Mesendoderm (in vitro differentiated cells): ENCODE data around the gene EPG5.

Experiments used
- DNase-seq: peaks from one replicate; pipeline ENCODE4 v3.0.0; 2013
- H2AK5ac ChIP-seq: 2 replicates; pipeline ENCODE4 v1.6.1; 2013; ENCODE audit warnings: low read length, inconsistent platforms
- H2BK120ac ChIP-seq: 2 replicates; pipeline ENCODE4 v1.6.1; 2013; ENCODE audit warnings: low read depth, mild to moderate bottlenecking, low read length, moderate library complexity, mixed read lengths
- H2BK15ac ChIP-seq: replicated peaks from 2 replicates; pipeline ENCODE4 v1.6.1; 2013; ENCODE audit warnings: low read depth, mild to moderate bottlenecking, moderate library complexity
- H2BK5ac ChIP-seq: 2 replicates; pipeline ENCODE4 v1.6.1; 2013; ENCODE audit warnings: low read length, inconsistent platforms
- H3K18ac ChIP-seq: 2 replicates; pipeline ENCODE4 v1.6.1; 2013; ENCODE audit warnings: mild to moderate bottlenecking, low read length, mixed read lengths
- H3K23ac ChIP-seq: one replicate; pipeline ENCODE4 v1.6.1; 2013; ENCODE audit warnings: low read length
- H3K27ac ChIP-seq: 2 replicates; pipeline ENCODE4 v1.5.1; 2013; ENCODE audit warnings: low read depth, mild to moderate bottlenecking, inconsistent platforms, low read length, moderate library complexity
- H3K27me3 ChIP-seq: 2 replicates; pipeline ENCODE4 v1.6.1; 2013; ENCODE audit warnings: low read length, control low read depth, mild to moderate bottlenecking, inconsistent platforms; ENCODE audit not compliant: insufficient read depth, poor library complexity
- H3K36me3 ChIP-seq: 2 replicates; pipeline ENCODE4 v1.6.1; 2013; ENCODE audit warnings: low read length, inconsistent platforms; ENCODE audit not compliant: control insufficient read depth, insufficient read depth
- H3K4ac ChIP-seq: one replicate; pipeline ENCODE4 v1.6.1; 2013; ENCODE audit warnings: low read depth, mild to moderate bottlenecking, low read length, moderate library complexity
- H3K4me1 ChIP-seq: 2 replicates; pipeline ENCODE4 v1.6.1; 2013; ENCODE audit warnings: low read depth, low read length, inconsistent platforms; ENCODE audit not compliant: control insufficient read depth
- H3K4me2 ChIP-seq: 2 replicates; pipeline ENCODE4 v1.6.1; 2013; ENCODE audit warnings: low read length
- H3K4me3 ChIP-seq: 2 replicates; pipeline ENCODE4 v1.5.1; 2013; ENCODE audit warnings: mild to moderate bottlenecking, low read length
- H3K56ac ChIP-seq: one replicate; pipeline ENCODE4 v1.6.1; 2013; ENCODE audit warnings: low read length
- H3K79me1 ChIP-seq: 2 replicates; pipeline ENCODE4 v1.6.1; 2013; ENCODE audit warnings: low read length, inconsistent platforms
- H3K79me2 ChIP-seq: 2 replicates; pipeline ENCODE4 v1.6.1; 2013; ENCODE audit warnings: mild to moderate bottlenecking, low read length; ENCODE audit not compliant: control insufficient read depth, insufficient read depth
- H3K9ac ChIP-seq: 2 replicates; pipeline ENCODE4 v1.6.1; 2013; ENCODE audit warnings: low read length, inconsistent platforms
- H4K5ac ChIP-seq: one replicate; pipeline ENCODE4 v1.6.1; 2013; ENCODE audit warnings: low read length
- H4K8ac ChIP-seq: one replicate; pipeline ENCODE4 v1.6.1; 2013; ENCODE audit warnings: low read depth, mild to moderate bottlenecking, control low read depth, low read length, moderate library complexity
- WGBS: extraction: QIAGEN DNeasy Blood & Tissue Kit; methylation state at CpG from one replicate; pipeline ENCODE4 v1.1.7; 2013; ENCODE audit warnings: low lambda C conversion rate, missing lambda C conversion rate; ENCODE audit not compliant: insufficient coverage; ENCODE audit errors: extremely low coverage; 5-methylcytosine and 5-hydroxymethylcytosine counted together

The EPG5 gene

DNA sequence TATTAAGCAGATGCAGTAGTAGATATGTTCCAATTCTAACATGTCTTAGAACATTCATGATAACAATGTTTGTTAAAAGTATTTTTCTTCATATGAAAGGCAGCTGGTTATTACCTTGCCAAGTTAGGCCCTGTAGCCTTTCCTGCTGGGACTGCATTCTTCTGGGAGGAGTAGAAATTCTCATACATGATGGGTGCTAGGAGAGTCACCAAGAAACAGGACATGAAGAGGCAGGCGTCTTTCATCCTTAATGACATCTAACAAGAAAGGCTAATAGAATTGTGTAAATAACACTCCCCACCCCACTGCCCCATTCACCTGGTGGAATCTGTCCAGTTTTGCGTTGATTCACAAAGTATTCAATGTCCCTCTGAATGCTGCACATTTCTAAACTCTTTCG is 24.7 kb upstream of the EPG5 start:
- no peak overlapping the region for H3K4me3 ChIP-seq
- no peaks in the 10 kb centered on the region for H3K79me1 ChIP-seq
- no peak overlapping the region for H2AK5ac ChIP-seq
- no CpG with 5 or more reads among the region's 3 CpGs for WGBS
- H3K23ac ChIP-seq: no peak overlapping the region
- no peaks in the 10 kb centered on the region for H3K4me1 ChIP-seq
- H2BK15ac ChIP-seq: no peak overlapping the region
- no peak overlapping the region for H3K27ac ChIP-seq
- DNase-seq: no peak
- no peak overlapping the region for H3K4ac ChIP-seq
- no peak overlapping the region for H2BK120ac ChIP-seq
- H3K56ac ChIP-seq: no peak overlapping the region
- H4K8ac ChIP-seq: no peak overlapping the region
- H4K5ac ChIP-seq: no peak overlapping the region
- no peak overlapping the region for H3K18ac ChIP-seq
- no peak overlapping the region for H3K4me2 ChIP-seq
- H3K9ac ChIP-seq: no peak overlapping the region
- no peaks in the 10 kb centered on the region for H3K36me3 ChIP-seq
- no peaks in the 10 kb centered on the region for H3K79me2 ChIP-seq
- H3K27me3 ChIP-seq: no peaks in the 10 kb centered on the region
- H2BK5ac ChIP-seq: no peak overlapping the region

DNA sequence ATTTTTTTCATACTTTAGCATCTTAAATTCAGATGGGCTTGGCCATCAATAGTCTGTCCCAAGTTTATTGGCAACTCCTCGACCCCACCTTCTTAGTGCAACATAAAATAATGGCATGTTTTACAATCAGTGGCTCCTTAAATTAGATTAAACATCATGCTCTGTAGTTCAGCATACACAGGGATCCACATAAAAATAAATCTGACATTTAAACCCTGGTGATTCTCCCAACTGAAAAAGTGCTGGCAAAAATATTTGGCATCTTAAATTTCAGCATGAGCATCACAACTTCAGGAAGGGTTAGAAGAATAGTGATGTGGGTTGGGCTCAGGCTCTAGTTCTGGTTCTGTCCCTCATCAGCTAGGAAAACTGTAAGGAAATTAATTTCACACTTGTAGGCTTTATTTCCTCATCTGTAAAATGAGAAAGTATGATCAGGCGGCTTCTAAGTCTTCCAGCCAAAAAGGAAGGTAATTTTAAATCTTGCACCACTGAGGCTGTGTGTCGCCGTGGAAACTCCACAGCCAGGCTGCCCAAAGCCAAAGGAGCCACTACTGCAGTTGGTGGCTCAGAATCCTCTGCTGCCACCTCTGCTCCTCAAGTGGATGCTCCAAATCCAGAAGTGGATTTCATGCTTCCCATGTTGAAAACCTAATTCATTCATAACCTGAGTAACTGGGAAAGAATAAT is 17.6 kb upstream of the EPG5 start:
- H3K4me2 ChIP-seq: no peak overlapping the region
- no peak overlapping the region for H3K9ac ChIP-seq
- WGBS: no CpG with 5 or more reads among the region's 4 CpGs
- H3K4ac ChIP-seq: no peak overlapping the region
- H4K8ac ChIP-seq: no peak overlapping the region
- H3K4me1 ChIP-seq: no peaks in the 10 kb centered on the region
- H3K18ac ChIP-seq: no peak overlapping the region
- H3K56ac ChIP-seq: no peak overlapping the region
- no peak overlapping the region for H3K27ac ChIP-seq
- no peak overlapping the region for H3K23ac ChIP-seq
- H3K36me3 ChIP-seq: no peaks in the 10 kb centered on the region
- no peak overlapping the region for H2BK15ac ChIP-seq
- H2AK5ac ChIP-seq: no peak overlapping the region
- no peak overlapping the region for H3K4me3 ChIP-seq
- no peak for DNase-seq
- H4K5ac ChIP-seq: no peak overlapping the region
- H3K27me3 ChIP-seq: no peaks in the 10 kb centered on the region
- no peaks in the 10 kb centered on the region for H3K79me1 ChIP-seq
- no peak overlapping the region for H2BK5ac ChIP-seq
- no peak overlapping the region for H2BK120ac ChIP-seq
- H3K79me2 ChIP-seq: no peaks in the 10 kb centered on the region

DNA sequence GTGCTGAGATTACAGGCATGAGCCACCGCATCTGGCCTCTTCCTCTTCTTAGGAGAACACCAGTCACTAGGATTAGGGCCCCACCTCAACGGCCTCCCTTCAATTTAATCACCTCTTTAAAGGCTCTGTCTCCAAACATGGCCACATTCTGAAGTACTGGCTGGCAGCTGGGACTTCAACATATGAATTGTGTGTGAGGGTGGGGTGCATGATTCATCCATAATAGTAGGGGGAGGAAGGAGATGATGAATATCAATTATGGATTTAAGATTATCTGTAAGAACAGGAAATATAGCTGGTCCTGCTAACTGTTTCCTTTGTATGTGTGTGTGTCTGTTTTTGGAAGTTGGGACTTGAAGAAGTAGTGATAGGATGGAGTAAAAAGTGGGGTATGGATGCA is 14.7 kb upstream of the EPG5 start:
- no peak overlapping the region for H3K27ac ChIP-seq
- H3K9ac ChIP-seq: no peak overlapping the region
- no peak overlapping the region for H3K18ac ChIP-seq
- H3K4me1 ChIP-seq: no peaks in the 10 kb centered on the region
- no peak overlapping the region for H3K4me2 ChIP-seq
- no peaks in the 10 kb centered on the region for H3K27me3 ChIP-seq
- H3K79me1 ChIP-seq: no peaks in the 10 kb centered on the region
- WGBS: no CpG with 5 or more reads among the region's 2 CpGs
- H2BK5ac ChIP-seq: no peak overlapping the region
- no peak overlapping the region for H2AK5ac ChIP-seq
- no peak overlapping the region for H3K4ac ChIP-seq
- H4K8ac ChIP-seq: no peak overlapping the region
- H2BK120ac ChIP-seq: no peak overlapping the region
- H2BK15ac ChIP-seq: no peak overlapping the region
- H3K23ac ChIP-seq: no peak overlapping the region
- no peaks in the 10 kb centered on the region for H3K79me2 ChIP-seq
- no peak for DNase-seq
- H4K5ac ChIP-seq: no peak overlapping the region
- no peak overlapping the region for H3K56ac ChIP-seq
- no peaks in the 10 kb centered on the region for H3K36me3 ChIP-seq
- H3K4me3 ChIP-seq: no peak overlapping the region

DNA sequence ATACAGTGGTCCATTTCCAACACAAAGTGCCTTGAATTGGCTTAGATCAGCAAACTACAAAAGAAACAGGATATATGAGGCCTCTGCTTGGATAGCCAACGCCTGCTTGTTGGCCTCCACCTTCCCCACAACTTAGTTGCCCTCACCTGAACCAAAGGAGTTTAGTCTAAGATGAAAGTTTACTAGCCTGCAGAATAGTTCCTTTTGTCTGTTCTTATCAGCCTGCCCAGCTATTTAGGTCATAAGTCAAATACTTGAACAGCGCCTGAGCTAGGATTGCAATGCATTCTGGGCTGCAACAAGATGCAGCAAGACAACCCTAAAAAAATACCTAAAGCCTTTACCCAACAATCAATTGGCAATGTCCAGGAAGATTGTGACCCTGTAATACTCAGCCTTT is 13.1 kb upstream of the EPG5 start:
- Histone ChIP-seq H3K23ac (no peak overlapping the region), H3K9ac (no peak overlapping the region), H3K36me3 (no peaks in the 10 kb centered on the region), H3K4me3 (no peak overlapping the region), H2AK5ac (no peak overlapping the region), H3K18ac (no peak overlapping the region), H3K4ac (no peak overlapping the region), H2BK15ac (no peak overlapping the region), H3K79me2 (no peaks in the 10 kb centered on the region), H4K8ac (no peak overlapping the region), H3K4me1 (no peaks in the 10 kb centered on the region), H3K56ac (no peak overlapping the region), H4K5ac (no peak overlapping the region), H3K79me1 (no peaks in the 10 kb centered on the region), H3K27ac (no peak overlapping the region), H2BK120ac (no peak overlapping the region), H3K4me2 (no peak overlapping the region), H3K27me3 (no peaks in the 10 kb centered on the region), H2BK5ac (no peak overlapping the region)
- no peak for DNase-seq
- WGBS: no CpG with 5 or more reads among the region's 2 CpGs

DNA sequence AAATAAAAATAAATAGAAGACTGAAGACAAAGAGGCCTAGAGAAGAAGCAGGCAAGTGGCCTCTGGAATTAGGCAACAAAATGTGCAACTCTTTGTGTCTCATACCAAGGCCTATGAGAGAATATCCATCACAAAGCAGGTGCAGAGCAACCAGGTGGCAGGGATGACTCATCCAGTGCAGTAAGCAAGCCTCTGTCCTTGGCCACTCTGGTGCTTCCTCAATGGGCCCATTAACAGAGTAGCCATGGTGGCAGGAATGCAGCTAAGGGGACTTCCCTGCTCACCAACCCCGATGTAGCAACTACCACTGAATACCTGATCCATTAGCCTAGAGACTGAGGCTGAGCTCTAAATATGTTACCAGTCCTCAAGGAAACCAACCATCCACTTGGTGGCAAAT is 11.0 kb upstream of the EPG5 start:
- Histone ChIP-seq H4K8ac (no peak overlapping the region), H3K4me2 (no peak overlapping the region), H3K56ac (no peak overlapping the region), H2BK120ac (no peak overlapping the region), H3K18ac (no peak overlapping the region), H3K23ac (no peak overlapping the region), H3K4me3 (no peak overlapping the region), H2BK15ac (no peak overlapping the region), H3K27me3 (no peaks in the 10 kb centered on the region), H3K4me1 (no peaks in the 10 kb centered on the region), H4K5ac (no peak overlapping the region), H2AK5ac (no peak overlapping the region), H3K4ac (no peak overlapping the region), H3K79me2 (no peaks in the 10 kb centered on the region), H3K27ac (no peak overlapping the region), H3K36me3 (no peaks in the 10 kb centered on the region), H2BK5ac (no peak overlapping the region), H3K79me1 (no peaks in the 10 kb centered on the region), H3K9ac (no peak overlapping the region)
- peak; percentile 58 for DNase-seq
- WGBS: no CpG with 5 or more reads among the region's 1 CpG

DNA sequence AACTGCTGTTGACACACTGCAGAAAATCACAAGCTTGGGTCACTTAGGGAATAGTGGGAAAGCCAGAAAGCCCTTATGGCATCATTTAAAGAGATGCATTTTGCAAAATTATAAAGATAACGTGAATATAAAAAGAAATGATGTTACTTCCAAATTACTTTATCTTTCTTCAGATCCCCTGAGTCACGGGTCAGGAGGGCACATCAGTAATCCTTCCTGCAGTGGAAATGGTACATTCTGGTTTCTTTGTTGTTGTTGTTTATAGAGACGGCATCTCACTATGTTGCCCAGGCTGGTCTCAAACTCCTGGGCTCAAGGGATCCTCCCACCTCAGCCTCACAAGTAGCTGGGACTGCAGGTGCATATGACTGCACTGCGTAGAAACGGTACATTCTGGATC is 9.8 kb upstream of the EPG5 start:
- no peak overlapping the region for H4K8ac ChIP-seq
- H3K18ac ChIP-seq: no peak overlapping the region
- no peak overlapping the region for H3K4me2 ChIP-seq
- no peaks in the 10 kb centered on the region for H3K27me3 ChIP-seq
- no peak overlapping the region for H2BK5ac ChIP-seq
- no peak overlapping the region for H4K5ac ChIP-seq
- H2AK5ac ChIP-seq: no peak overlapping the region
- H2BK15ac ChIP-seq: no peak overlapping the region
- no peak overlapping the region for H3K27ac ChIP-seq
- no peak overlapping the region for H3K56ac ChIP-seq
- no peaks in the 10 kb centered on the region for H3K36me3 ChIP-seq
- WGBS: no CpG with 5 or more reads among the region's 5 CpGs
- no peak overlapping the region for H3K9ac ChIP-seq
- H3K4ac ChIP-seq: no peak overlapping the region
- no peak overlapping the region for H2BK120ac ChIP-seq
- no peak for DNase-seq
- no peaks in the 10 kb centered on the region for H3K4me1 ChIP-seq
- H3K4me3 ChIP-seq: no peak overlapping the region
- no peak overlapping the region for H3K23ac ChIP-seq
- H3K79me2 ChIP-seq: no peaks in the 10 kb centered on the region
- no peaks in the 10 kb centered on the region for H3K79me1 ChIP-seq
